SK-N-SH (cell line): ENCODE results near the gene TP73. TPM values are rescaled to one million over a fixed set of nuclear protein-coding genes. Genes with fewer than 3 reads are reported as not detected.

ENCODE experiments used
- CTCF ChIA-PET: fragments of 300-600, 350-600 bp; formaldehyde crosslinking; extraction: SDS; loops from one replicate; lab custom pipeline; 2021; lab: Yijun Ruan, JAX
- POLR2A ChIA-PET: fragments of 350-600 bp; sonication (Branson Sonifier 250); formaldehyde crosslinking; extraction: SDS; loops from one replicate; lab custom pipeline; 2020; ENCODE audit warnings: antibody characterized with exemption, inconsistent platforms; lab: Yijun Ruan, JAX
- DNase-seq: peaks from one replicate; pipeline ENCODE4 v3.0.0; 2012
- H2AFZ ChIP-seq: fragments of 200-600 bp; sonication (generic); 2 replicates; pipeline ENCODE4 v1.8.1; 2016; ENCODE audit warnings: antibody characterized with exemption, mild to moderate bottlenecking, low read depth
- H3F3A ChIP-seq: fragments of 200-600 bp; sonication (generic); replicated peaks from 2 replicates; pipeline ENCODE3; 2016; ENCODE audit warnings: antibody characterized with exemption, mild to moderate bottlenecking; ENCODE audit not compliant: insufficient read depth
- H3K27ac ChIP-seq, 2 experiments: fragments of 200-500 bp in 1 of 2; fragments of 200-600 bp in 1 of 2; sonication (Bioruptor generic) in 1 of 2; sonication (generic), shearing (Covaris generic) in 1 of 2; 2 replicates each; pipeline versions ENCODE4 v1.5.1 to v1.6.1; 2014 to 2016; ENCODE audit warnings: low read depth in 2 of 2, inconsistent platforms in 1 of 2, low read length in 1 of 2, mild to moderate bottlenecking in 1 of 2, mixed read lengths in 1 of 2
- H3K27me3 ChIP-seq: fragments of 200-600 bp; sonication (generic), shearing (Covaris generic); 2 replicates; pipeline ENCODE4 v1.6.1; 2016; ENCODE audit warnings: mixed run types; ENCODE audit not compliant: insufficient read depth
- H3K36me3 ChIP-seq, 2 experiments: fragments of 200-500 bp in 1 of 2; fragments of 200-600 bp in 1 of 2; sonication (Bioruptor generic) in 1 of 2; sonication (generic) in 1 of 2; replicated peaks in 1 of 2; 2 replicates each; pipeline versions ENCODE3 to v1.5.1; 2014 to 2016; ENCODE audit warnings: low read length in 1 of 2, mild to moderate bottlenecking in 1 of 2; ENCODE audit not compliant: insufficient read depth in 2 of 2, control insufficient read depth in 1 of 2
- H3K4me1 ChIP-seq, 2 experiments: fragments of 200-500 bp in 1 of 2; fragments of 200-600 bp in 1 of 2; sonication (Bioruptor generic) in 1 of 2; sonication (generic), shearing (Covaris generic) in 1 of 2; 2 replicates each; pipeline versions ENCODE4 v1.5.1 to v1.6.1; 2014 to 2016; ENCODE audit warnings: low read depth in 1 of 2, low read length in 1 of 2, mixed run types in 1 of 2; ENCODE audit not compliant: insufficient read depth in 2 of 2, control insufficient read depth in 1 of 2
- H3K4me2 ChIP-seq: fragments of 200-600 bp; sonication (generic), shearing (Covaris generic); 2 replicates; pipeline ENCODE4 v1.6.1; 2017; ENCODE audit warnings: mixed run types
- H3K4me3 ChIP-seq, 2 experiments: fragments of 200-500 bp in 1 of 2; fragments of 200-600 bp in 1 of 2; sonication (Bioruptor generic) in 1 of 2; sonication (generic), shearing (Covaris generic) in 1 of 2; 2 replicates each; pipeline versions ENCODE4 v1.5.1 to v1.8.1; 2014 to 2016; ENCODE audit warnings: low read depth in 2 of 2, inconsistent platforms in 1 of 2, low read length in 1 of 2, mild to moderate bottlenecking in 1 of 2, mixed read lengths in 1 of 2, moderate library complexity in 1 of 2
- H3K79me2 ChIP-seq: fragments of 200-600 bp; sonication (generic); 2 replicates; pipeline ENCODE4 v1.8.1; 2017; ENCODE audit warnings: mild to moderate bottlenecking; ENCODE audit not compliant: insufficient read depth
- H3K9ac ChIP-seq: fragments of 200-600 bp; sonication (generic); 2 replicates; pipeline ENCODE4 v1.6.1; 2017; ENCODE audit warnings: mixed run types
- H3K9me2 ChIP-seq: fragments of 200-600 bp; sonication (generic); 2 replicates; pipeline ENCODE4 v1.6.1; 2017; ENCODE audit warnings: mixed run types
- H3K9me3 ChIP-seq: fragments of 200-600 bp; sonication (generic); 2 replicates; pipeline ENCODE4 v1.6.1; 2017; ENCODE audit warnings: mixed run types, mild to moderate bottlenecking, moderate library complexity
- H4K20me1 ChIP-seq: fragments of 200-600 bp; sonication (generic); 2 replicates; pipeline ENCODE4 v1.6.1; 2017; ENCODE audit warnings: mild to moderate bottlenecking, mixed run types; ENCODE audit not compliant: insufficient read depth
- CHD2 ChIP-seq: fragments of 150-350 bp; IDR thresholded peaks from 2 replicates; pipeline ENCODE4 v1.6.1; 2018; ENCODE audit warnings: low read length; ENCODE audit not compliant: partially characterized antibody
- ELF1 ChIP-seq: IDR thresholded peaks from 2 replicates; pipeline ENCODE4 v1.4.0; 2012
- FOSL2 ChIP-seq: IDR thresholded peaks from 2 replicates; pipeline ENCODE4 v1.4.0; 2012; ENCODE audit warnings: low read depth, mild to moderate bottlenecking, moderate library complexity, borderline replicate concordance
- FOXJ3 ChIP-seq: sonication (generic); formaldehyde crosslinking; IDR thresholded peaks from 2 replicates; pipeline ENCODE4 v1.5.1; 2020; ENCODE audit warnings: mild to moderate bottlenecking, missing genetic modification reagents
- MEF2A ChIP-seq: IDR thresholded peaks from 2 replicates; pipeline ENCODE4 v1.4.0; 2012; ENCODE audit warnings: low read depth, borderline replicate concordance
- MXI1 ChIP-seq: IDR thresholded peaks from 2 replicates; pipeline ENCODE4 v1.6.1; 2012; ENCODE audit warnings: mild to moderate bottlenecking, low read depth, low read length, improper control_type of control experiment
- NRF1 ChIP-seq: IDR thresholded peaks from 2 replicates; pipeline ENCODE4 v1.6.1; 2012; ENCODE audit warnings: low read depth, mild to moderate bottlenecking, low read length
- POLR2AphosphoS5 ChIP-seq: IDR thresholded peaks from 2 replicates; pipeline ENCODE4 v1.6.1; 2012; ENCODE audit warnings: low read depth, low read length
- SIN3A ChIP-seq: IDR thresholded peaks from 2 replicates; pipeline ENCODE4 v1.6.1; 2012; ENCODE audit warnings: low read depth, mild to moderate bottlenecking, low read length, moderate library complexity, borderline replicate concordance
- YY1 ChIP-seq: IDR thresholded peaks from 2 replicates; pipeline ENCODE4 v1.4.0; 2012; ENCODE audit warnings: low read depth, mild to moderate bottlenecking
- WGBS: methylation state at CpG from one replicate; pipeline ENCODE4 v1.1.6; 2017; ENCODE audit warnings: low lambda C conversion rate; 5-methylcytosine and 5-hydroxymethylcytosine counted together
- polyA plus RNA-seq, 3 experiments: library from polyadenylated mRNA; depleted of rRNA; stranded (reverse); fragments of >200 nt; gene quantifications; 2 replicates each; pipeline ENCODE4 v1.2.3, GENCODE V29; 2012
- TF ChIP-seq, protein P1 (sequence below): IDR thresholded peaks from 2 replicates; pipeline ENCODE4 v1.4.0; 2012; ENCODE audit warnings: low read depth, borderline replicate concordance

TP73 gene
- polyA plus RNA-seq, 1 of the 3 experiments (the other 2 are of a cell fraction) = 0.64 TPM

DNA sequence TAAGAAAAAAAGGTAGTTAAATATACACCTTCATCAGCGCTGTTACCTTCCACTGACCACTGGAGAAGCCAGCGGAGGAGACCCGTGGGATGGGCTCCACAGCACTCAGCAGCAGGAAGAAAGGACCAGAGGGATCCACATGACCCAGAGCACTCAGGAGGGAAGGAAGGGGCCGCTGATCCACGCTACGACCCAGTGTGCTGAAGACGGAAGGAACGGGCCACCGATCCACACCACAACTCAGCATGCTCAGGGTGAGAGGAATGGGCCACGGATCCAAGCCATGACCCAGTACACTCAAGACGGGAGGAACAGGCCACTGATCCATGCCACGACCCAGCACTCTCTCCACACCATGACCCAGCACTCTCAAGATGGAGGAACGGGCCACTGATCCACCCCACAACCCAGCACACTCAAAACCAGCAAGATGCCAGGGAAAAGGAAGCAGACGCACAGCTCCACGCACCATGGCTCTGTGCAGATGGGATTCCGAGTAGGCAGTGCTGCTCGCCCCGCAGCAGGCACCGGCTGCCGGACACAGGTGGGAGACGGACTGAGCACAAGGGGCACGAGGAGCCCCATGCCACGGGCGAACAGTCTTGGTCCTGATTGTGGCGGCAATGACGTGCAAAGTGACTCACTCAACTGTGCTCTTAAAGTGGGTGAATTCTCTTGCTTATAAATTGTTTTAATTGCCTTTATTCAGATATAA lies 11.1 kb upstream of the TP73 start:
- ChIA-PET CTCF (no interaction called here), POLR2A (no interaction called here)
- H3K9ac ChIP-seq = no peak overlapping the region
- no peak overlapping the region for H3K4me3 ChIP-seq
- H3K9me3 ChIP-seq = no peaks in the 10 kb centered on the region
- H2AFZ ChIP-seq = no peak overlapping the region
- H3K36me3 ChIP-seq = peaks cover 4 to 74% of the 10 kb centered on the region in 2 experiments
- H3K4me2 ChIP-seq = no peak overlapping the region
- no peaks in the 10 kb centered on the region for H3K9me2 ChIP-seq
- no peak for TF ChIP-seq MEF2A
- no peak for TF ChIP-seq MXI1
- no peak for TF ChIP-seq POLR2AphosphoS5
- TF ChIP-seq YY1 = no peak
- TF ChIP-seq NRF1 = no peak
- no peak for TF ChIP-seq CHD2
- TF ChIP-seq, protein P1, sequence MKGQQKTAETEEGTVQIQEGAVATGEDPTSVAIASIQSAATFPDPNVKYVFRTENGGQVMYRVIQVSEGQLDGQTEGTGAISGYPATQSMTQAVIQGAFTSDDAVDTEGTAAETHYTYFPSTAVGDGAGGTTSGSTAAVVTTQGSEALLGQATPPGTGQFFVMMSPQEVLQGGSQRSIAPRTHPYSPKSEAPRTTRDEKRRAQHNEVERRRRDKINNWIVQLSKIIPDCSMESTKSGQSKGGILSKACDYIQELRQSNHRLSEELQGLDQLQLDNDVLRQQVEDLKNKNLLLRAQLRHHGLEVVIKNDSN = no peak
- no peak for TF ChIP-seq FOSL2
- H3F3A ChIP-seq = no peaks in the 10 kb centered on the region
- H3K4me1 ChIP-seq = no peaks in the 10 kb centered on the region
- no peaks in the 10 kb centered on the region for H4K20me1 ChIP-seq
- no peak overlapping the region for H3K27ac ChIP-seq
- DNase-seq = no peak
- H3K79me2 ChIP-seq = no peaks in the 10 kb centered on the region
- 93% methylated on average over 25 of the region's 26 CpGs for WGBS
- no peaks in the 10 kb centered on the region for H3K27me3 ChIP-seq

DNA sequence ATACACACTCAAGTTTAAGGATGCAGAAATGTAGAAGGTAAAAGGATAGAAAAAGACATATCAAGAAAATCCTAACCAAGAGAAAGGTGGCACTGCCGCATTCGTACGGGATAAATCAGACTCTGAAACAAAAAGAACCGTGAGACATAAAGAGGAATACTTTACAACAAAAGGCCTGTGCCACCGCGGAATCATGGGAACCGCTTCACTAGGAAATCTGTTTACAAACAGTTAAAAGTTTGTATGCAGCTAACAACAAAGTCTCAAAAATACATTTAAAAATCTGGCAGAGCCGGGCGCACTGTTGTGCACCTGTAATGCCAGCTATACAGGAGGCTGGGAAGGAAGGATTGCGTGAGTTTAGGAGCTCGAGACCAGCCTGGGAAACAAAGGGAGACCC lies 10.5 kb upstream of the TP73 start:
- no peak overlapping the region for H3K4me2 ChIP-seq
- H3K9me2 ChIP-seq = no peaks in the 10 kb centered on the region
- H3K4me1 ChIP-seq = no peaks in the 10 kb centered on the region
- no peaks in the 10 kb centered on the region for H3K27me3 ChIP-seq
- H3K79me2 ChIP-seq = no peaks in the 10 kb centered on the region
- H3K9me3 ChIP-seq = no peaks in the 10 kb centered on the region
- no peak overlapping the region for H3K4me3 ChIP-seq
- no peak overlapping the region for H3K9ac ChIP-seq
- DNase-seq = no peak
- no peak for TF ChIP-seq FOXJ3 (CRISPR knock-in tag)
- TF ChIP-seq SIN3A = no peak
- TF ChIP-seq ELF1 = no peak
- TF ChIP-seq CHD2 = no peak
- TF ChIP-seq, all 33 proteins: peak for 0
- H3K36me3 ChIP-seq = peaks cover 5 to 74% of the 10 kb centered on the region in 2 experiments
- no peak overlapping the region for H2AFZ ChIP-seq
- H3K27ac ChIP-seq = no peak overlapping the region
- ChIA-PET CTCF (interaction anchor here (1.0 kb wide), 1 partner anchor 30 kb away, joined by 3 read pairs; no protein-coding TSS in a partner anchor), POLR2A (no interaction called here)
- H4K20me1 ChIP-seq = no peaks in the 10 kb centered on the region
- WGBS = 95% methylated on average over 11 of the region's 11 CpGs
- no peaks in the 10 kb centered on the region for H3F3A ChIP-seq
